Astrocyte of the hippocampus (primary cell): Measurements from ENCODE around the gene FRMPD3.
"Not testable (repeated sequence)": the region's sequence is repeated elsewhere in the genome, so short reads cannot be mapped to it uniquely, and the experiment has no call there.

Experiments
- DNase-seq: peaks from one replicate; pipeline ENCODE4 v3.0.0; 2011; ENCODE audit warnings: low read depth, low spot score

The FRMPD3 gene

GRCh38 chrX:107448998-107449835, at the start of gene FRMPD3:
Gene FRMPD3, plus strand, starts transcription at chrX:107449652. Its CDS starts 76,937 bp downstream, at chrX:107526589.
- peak; percentile 38 for DNase-seq

DNA sequence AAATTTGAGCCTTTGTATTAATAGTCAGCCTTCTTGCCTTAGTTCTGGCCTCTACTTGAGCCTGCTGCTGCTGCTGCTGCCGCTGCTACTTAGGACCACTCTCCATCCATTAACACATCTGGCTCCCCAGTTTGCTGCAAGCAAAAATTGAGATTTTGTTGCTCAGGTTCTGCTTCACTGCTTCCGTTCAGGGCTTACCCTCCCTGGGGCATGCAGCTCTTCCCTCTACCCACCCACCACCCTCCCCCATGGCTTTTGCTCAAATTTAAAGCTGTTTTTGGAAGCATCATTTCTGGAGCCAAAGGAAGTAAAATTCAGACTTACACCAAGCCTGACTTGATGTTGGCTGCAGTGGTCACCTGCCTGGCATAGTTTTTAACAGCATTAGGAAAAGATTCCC, 28.9 kb upstream of the FRMPD3 start:
- DNase-seq: no peak

DNA sequence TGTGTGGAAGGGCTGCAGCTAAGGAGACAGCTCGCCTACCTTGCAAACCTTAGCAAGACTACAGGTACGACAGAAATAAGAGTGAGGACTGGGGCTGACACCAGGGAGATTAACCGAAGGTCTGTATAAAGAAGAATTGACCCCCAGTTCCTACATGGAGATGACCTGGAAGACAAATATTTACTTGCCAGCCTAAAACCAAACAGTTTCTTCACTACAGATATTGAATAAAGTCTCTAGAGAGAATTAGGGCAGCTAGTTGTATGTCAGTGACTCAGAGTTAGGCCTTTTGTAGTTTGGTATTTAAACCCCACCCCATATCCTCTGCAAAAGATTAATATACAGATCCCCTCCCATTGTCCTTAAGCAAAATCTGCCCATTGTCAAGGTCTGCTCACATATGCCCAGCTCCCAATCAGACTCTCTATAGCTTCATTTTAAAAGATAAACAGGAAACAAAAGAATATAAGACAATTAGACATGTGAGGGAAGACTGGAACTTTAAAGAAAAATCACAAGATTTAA, 28.1 kb upstream of the FRMPD3 start:
- DNase-seq: no peak

DNA sequence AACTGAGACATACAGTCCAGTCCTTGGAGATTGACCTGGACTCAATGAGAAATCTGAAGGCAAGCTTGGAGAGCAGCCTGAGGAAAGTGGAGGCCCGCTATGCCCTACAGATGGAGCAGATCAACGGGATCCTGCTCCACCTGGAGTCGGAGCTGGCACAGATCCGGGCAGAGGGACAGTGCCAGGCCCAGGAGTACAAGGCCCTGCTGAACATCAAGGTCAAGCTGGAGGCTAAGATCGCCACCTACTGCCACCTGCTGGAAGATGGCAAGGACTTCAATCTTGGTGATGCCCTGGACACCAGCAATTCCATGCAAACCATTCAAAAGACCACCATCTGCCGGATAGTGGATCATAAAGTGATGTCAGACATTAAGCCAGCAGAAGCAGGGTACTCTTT, 20.4 kb upstream of the FRMPD3 start:
- DNase-seq: peak; percentile 2

DNA sequence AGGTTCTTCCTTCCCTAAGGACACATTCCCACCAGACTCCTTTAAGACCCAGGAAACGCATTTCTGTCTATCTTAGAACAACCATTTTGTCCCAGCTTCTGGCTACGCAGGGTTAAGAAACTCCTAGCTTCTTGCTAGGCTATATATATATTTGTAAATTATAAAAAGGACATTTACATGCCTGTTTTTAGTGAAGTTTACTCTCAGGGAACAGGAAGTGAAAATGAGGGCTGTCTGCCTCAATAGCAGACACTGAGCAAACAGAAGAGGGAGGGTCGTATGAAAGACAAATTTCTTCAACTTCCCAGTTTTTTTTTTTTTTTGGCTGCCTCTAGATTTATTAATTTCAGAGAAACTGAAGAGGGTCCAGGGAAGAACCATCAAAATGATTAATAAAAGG, 9.3 kb upstream of the FRMPD3 start:
- no peak for DNase-seq

GRCh38 chrX:107440692-107441091, 8.8 kb upstream of the FRMPD3 start:
- no peak for DNase-seq

DNA sequence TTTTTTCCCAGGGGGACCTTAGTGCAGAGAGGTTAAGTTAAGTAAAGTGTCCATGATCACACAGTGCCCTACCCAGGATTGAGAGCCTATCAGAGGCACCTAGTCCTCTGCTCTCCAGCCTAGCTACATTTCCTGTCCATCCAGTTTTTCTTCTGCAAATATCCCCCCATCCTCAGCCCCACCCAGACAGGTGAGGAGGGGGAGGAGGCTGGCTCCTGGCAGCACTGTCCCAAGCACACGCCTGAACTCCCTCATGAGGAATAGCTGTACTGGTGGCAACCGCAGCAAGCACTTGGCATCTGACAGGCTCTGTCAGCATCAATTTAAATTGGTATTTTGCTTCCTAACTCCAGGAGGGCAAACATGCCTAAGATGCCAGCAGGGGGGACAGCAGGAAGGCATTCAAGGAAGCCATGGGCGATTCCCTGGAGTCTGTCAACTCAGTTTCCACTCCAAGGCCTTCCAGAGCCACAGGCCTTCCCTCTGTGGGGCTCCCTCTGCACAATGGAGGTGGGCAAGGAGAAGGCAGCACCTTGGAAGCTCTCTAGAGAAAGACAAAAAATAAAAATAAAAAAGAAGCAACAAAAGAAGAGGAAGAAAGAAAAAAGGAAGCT, 6.4 kb upstream of the FRMPD3 start:
- no peak for DNase-seq

GRCh38 chrX:107445146-107445545, 4.3 kb upstream of the FRMPD3 start:
- no peak for DNase-seq

- DNase-seq: no peak
Measured at GRCh38 chrX:107445631-107446030, 3.8 kb upstream of the FRMPD3 start.

DNA sequence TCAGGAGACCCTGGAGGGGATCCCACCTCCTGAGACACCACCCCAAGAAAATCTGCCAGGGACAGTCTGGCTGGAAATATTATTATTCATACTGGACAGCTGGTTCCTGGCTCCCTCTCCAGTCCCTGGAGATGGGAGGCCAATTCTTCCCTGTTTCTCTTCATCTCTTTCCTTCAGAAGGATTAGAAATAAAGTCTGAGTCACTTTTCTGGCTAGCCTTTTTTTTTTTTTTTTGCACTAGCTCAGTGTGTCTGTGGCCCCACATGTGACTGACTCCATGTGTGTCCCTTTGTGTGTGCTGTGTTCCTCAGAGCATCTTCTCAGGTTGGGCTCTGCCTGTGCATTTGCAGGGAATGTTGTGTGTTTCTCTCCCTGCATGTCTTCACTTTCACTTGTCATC, 1.8 kb upstream of the FRMPD3 start:
- DNase-seq: no peak

DNA sequence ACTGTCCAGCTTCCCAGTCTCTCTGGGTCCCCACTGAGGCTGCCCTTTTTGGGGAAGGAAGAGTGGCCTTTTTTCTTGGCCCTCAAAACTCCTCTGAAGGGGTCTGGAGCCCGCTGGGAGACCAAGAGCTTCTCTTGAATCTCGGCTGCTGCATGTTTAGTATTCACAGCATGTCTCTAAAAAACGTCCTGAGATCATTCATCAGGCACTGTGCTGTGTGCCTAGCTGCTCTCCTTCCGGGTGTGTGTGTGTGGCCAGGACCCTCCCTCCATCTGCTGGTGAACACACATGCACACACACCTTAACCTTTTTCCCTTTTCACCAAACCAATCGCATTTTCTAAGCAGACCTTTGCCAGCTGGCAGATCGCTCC, 841 bp upstream of the FRMPD3 start:
- DNase-seq: no peak

- peak; percentile 30 for DNase-seq
Measured at GRCh38 chrX:107450823-107451509, 1.5 kb downstream of the FRMPD3 start.

DNA sequence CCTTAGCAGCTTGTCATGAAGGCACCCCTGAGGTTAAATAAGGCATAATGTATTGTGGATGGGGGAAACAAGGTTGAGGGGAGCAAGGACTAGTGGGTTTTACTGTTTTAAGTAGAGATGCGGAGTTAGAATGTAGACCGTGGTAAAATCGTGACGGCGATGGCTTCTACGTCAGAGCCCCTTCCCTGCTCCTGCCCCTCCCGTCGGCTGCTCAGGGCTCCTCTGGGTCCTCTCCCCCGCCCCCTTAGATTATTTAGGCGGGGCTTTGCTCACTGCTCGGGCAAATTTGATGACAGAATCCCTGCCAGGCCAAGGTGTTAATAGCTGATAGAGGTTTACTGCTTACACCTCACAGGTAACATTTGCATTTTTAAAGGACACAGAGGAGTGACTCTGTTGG, 2.3 kb downstream of the FRMPD3 start:
- DNase-seq: no peak

DNA sequence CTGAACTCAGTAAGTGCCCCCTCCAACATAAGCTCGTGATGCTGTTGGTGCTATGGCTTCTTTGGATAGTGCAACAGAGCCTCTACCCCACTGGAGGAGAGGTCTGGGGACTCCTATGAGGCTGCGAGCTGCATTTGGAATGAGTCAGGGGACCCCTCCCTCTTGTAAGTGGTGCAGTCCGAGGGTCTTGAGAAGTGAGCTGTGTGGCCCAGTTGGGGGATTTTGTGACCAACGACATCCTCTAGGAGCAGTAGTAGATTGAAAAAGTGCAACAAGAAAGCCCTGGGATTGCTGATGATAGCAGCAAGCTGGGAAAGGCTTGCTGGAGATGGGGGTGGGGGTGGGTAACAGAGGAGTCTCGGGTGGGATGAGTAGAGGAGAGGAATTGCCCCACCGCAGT, 3.1 kb downstream of the FRMPD3 start:
- no peak for DNase-seq

DNA sequence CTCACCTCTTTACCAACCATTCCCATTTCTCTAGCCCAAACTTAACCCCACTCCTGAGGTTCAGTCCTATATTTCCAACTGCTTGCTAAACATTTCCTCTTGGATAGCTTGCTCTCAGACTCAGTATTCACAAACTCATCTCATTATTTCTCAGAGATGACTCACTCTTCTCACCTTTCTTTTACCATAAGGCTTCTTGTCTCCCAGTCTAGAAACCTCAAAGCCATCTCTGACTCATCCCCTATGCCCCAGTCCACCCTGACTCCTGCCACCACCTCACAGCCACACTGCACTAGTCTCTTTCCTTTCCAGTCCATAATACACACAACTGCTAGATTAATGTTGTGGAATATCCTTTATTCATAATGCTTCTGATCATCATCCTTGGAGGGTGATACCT, 4.8 kb downstream of the FRMPD3 start:
- DNase-seq: peak; percentile 16

DNA sequence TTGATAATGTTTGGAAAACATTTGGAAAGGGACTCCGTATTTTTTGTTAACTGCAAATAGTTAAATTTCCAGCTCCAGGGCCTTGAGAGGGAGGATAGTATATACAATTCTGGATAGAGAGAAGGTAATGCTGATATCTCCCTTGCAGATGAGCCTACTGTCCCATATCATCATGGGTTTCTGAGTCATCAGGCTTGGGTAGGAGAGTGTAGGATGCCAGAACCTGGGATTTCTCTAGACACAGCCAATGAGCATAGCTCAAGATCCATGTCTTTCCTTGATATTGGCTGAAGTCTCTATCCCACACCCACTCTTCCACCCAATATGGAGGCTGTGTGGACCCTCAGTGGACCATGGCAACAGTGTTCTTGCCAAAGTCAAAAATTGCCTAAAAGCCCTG, 7.8 kb downstream of the FRMPD3 start:
- no peak for DNase-seq

- no peak for DNase-seq
Measured at GRCh38 chrX:107465932-107466620, 16.6 kb downstream of the FRMPD3 start.

- no peak for DNase-seq
Measured at GRCh38 chrX:107467271-107467670, 17.8 kb downstream of the FRMPD3 start.

GRCh38 chrX:107470198-107470597, 20.7 kb downstream of the FRMPD3 start:
- no peak for DNase-seq

- no peak for DNase-seq
Measured at GRCh38 chrX:107470971-107471370, 21.5 kb downstream of the FRMPD3 start.

- DNase-seq: not testable (repeated sequence)
Measured at GRCh38 chrX:107471420-107471819, 22.0 kb downstream of the FRMPD3 start.

DNA sequence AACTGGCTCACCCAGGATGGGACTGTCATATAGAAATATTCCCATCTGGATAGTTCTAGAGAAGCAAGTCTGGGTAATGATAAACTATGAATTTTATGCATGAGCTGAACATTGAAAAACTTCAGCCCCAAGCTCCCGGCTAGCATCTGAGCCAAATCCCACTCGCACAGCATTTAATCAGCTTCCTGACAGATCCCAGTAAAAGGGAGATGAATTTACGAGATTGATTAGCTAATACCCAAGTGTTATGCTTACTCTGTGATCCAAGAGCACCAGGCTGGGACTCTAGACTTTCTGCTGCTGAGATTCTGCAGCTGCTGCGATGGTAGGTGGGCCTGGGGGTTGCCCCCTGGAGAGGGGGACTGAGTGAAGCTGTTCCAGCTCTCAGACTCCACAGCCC, 28.0 kb downstream of the FRMPD3 start:
- no peak for DNase-seq
